ENCODE results near the gene MRTO4.
"Not testable (repeated sequence)": the region's sequence is repeated elsewhere in the genome, so short reads cannot be mapped to it uniquely, and the experiment has no call there.

The MRTO4 gene

GRCh38 chr1:19251305-19252196 lies at the start of gene MRTO4, which contains the start of gene EMC1:
TSS of gene MRTO4 (plus strand) at chr1:19251805. CDS start at chr1:19251836, 31 bp downstream.
TSS of gene EMC1 (minus strand) at chr1:19251524. CDS start at chr1:19251509, 15 bp downstream.
- peak; percentile 91 to 96 (median 93) for DNase-seq

- no peak for DNase-seq
These were observed 49.2 kb upstream of the MRTO4 start for GRCh38 chr1:19202396-19202795.

GRCh38 chr1:19203440-19203839 lies 48.2 kb upstream of the MRTO4 start:
- DNase-seq, result no peak

DNA sequence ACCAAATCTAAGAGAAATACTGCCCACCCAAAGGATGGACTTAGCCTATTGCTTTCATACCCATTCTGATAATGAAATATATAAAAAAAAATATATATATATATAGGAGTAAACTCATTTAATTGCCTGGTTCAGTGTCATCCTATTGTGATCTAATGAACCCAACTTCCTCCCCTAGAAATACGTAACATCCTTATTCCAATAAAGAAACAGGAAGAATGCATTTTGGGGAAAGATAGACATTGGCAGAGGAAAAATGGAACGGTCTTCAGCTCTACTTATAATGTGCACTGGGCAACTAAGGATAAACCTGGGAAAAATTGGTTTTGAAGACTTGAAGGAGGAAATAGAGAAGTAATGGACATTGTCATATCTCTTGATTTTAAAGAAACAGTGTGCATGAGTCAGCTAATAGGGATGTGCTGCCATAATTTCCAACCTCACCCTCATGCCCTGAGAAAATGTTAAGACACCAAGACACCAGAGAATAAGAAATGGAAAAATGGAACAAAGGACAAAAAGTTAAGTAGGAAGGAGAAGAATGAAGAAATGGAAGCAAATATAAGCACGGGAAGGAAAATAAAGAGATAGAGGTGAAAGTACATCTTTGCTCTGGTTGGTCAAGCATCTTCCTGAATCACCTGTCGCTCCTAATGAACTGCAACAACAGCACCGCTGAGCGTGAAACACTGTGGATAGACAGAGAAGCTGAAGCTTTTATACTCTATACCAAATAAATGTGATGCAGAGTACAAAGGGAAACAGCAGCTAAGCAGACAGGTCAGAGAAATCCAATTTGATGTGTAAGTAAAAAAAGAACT lies 46.9 kb upstream of the MRTO4 start:
- DNase-seq, result peak; percentile 31 to 64 (median 62)

- DNase-seq, result no peak
These were observed 46.2 kb upstream of the MRTO4 start for GRCh38 chr1:19205403-19205802.

DNA sequence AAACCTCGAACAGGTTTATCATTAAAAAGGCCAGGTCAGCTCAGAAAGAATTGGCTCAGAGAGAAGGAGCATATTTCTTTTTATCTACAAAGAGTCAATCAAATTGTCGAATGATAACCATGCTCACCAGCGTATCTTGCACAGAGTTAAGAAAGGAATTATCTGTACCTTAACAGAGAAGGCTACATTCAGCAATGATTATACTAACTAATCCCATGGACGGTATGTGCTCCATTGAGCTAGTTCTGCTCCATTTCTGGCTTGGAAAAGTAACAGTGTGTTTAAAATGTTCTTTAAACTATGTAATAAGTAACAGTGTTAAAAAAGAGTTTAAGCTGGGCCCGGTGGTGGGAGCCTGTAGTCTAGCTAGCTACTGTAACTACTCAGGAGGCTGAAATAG lies 45.8 kb upstream of the MRTO4 start:
- DNase-seq, result no peak

GRCh38 chr1:19206947-19207346 lies 44.7 kb upstream of the MRTO4 start:
- DNase-seq, result no peak

GRCh38 chr1:19208710-19209438 lies 42.7 kb upstream of the MRTO4 start:
- DNase-seq, result peak in 1 of 3 donors; percentile 23

GRCh38 chr1:19209439-19209989 lies 42.1 kb upstream of the MRTO4 start:
- DNase-seq, result peak; percentile 88 to 91 (median 90)

- peak; percentile 97 to 99 (median 99) for DNase-seq
These were observed 41.4 kb upstream of the MRTO4 start, which contains the start of gene UBR4 for GRCh38 chr1:19209990-19210771. TSS of gene UBR4 (minus strand) at chr1:19210266. CDS start at chr1:19210248, 18 bp downstream.

DNA sequence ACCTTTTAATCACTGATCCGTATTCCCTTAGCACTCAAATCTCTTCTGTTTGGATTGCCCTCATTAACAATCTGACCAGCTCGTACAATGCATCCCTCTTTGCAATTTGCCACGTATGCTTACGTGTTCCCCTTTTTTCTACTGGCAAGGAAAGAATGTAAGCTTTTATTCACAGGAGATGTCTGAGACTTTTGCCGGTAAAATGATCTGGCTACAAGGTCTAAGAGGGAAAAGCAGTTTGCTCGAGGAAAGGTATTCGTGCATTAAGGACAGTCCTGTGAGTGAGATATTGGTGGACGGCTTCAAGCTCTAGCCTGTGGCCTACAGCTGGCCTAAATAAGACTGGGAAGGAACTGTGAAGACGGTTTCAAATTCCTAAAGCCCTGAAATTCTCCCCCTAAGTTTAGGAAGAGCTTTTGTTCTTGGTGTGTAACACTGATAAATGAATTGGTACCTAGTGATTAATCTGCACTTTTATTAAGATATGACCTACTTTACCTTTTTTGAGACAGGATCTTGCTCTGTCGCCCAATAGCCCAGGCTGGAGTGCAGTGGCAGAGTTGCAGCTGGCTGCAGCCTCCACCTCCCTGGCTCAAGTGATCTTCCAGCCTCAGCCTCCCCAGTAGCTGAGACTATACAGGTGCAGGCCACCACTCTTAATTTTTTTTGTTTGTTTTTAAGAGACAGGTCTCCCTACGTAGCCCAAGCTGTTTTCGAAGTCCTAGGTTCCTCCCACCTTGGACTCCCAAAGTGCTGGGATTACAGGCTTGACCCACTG lies 40.6 kb upstream of the MRTO4 start:
- peak; percentile 18 to 30 (median 26) for DNase-seq

DNA sequence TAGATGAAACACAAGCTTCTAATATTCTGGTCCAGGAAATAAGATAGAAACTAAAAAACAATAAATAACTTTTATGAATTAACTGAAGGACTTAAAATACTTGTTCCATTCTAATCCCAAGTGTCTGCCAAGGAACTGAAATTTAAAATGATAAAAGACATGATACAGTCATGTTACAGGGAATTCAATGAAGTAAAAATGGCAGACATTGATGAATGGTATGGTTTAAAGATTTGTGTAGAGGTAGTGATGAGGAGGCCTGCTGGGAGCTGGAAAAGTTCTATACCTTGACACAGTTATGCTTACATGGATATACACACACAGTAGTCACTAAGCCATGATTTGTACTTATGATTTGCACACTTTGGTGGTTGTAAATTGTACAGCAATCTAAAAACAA lies 39.4 kb upstream of the MRTO4 start:
- no peak for DNase-seq

GRCh38 chr1:19213580-19213979 lies 38.0 kb upstream of the MRTO4 start:
- no peak for DNase-seq

- not testable (repeated sequence) for DNase-seq
These were observed 35.0 kb upstream of the MRTO4 start for GRCh38 chr1:19216585-19216984.

DNA sequence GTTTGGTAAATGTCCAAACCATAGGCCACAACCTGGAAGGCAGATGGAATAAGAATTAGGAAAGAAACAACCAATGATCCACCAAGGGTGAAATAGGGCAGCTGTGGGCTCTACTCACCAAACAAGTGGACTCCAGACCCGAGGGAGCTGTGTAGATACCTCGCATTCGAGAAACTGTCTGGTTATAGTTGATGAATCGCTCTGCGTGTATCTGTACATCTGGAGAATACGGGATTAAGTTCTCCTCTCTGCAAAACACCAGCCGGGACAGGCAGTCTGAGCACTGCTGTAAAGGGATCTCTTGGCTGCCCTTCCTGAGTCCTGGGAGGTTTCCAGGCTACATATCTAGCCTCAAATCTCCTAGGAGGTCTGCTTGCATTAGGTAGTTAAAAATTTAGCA lies 32.2 kb upstream of the MRTO4 start:
- no peak for DNase-seq

DNA sequence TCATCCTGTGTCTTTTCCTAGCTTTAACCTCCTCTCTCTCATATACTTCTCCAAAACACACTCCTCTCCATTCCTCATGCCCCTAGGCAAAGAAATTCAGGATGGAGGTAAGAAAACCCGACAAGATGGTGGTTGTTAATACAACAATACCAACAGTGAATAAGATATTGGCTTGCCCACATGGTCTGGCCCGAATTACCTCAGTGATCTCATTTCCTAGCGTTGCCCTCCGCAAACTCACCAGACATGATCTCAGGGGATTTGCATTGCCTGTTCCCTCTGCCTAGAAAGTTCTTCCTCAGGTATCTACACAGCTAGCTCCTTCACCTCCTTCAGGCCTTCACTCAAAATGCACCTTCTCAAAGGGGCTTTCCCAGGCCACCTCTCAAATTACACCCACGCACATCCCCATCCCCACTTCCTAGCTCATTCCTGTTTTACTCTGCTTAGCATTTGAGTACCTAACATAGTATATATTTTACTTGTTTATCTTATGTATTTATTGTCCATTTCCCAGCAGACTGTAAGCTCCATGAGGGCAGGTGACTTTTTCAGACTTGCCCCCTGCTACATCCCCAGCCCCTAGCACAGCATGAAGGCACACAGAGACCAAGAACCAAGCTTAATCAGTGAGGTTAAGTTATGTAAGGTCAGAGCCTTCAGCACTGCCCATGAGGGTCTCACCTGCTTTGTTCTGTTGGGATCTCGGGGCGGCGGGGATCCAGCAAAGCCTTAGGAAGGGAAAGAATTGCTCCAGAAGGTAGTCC lies 31.3 kb upstream of the MRTO4 start:
- no peak for DNase-seq

DNA sequence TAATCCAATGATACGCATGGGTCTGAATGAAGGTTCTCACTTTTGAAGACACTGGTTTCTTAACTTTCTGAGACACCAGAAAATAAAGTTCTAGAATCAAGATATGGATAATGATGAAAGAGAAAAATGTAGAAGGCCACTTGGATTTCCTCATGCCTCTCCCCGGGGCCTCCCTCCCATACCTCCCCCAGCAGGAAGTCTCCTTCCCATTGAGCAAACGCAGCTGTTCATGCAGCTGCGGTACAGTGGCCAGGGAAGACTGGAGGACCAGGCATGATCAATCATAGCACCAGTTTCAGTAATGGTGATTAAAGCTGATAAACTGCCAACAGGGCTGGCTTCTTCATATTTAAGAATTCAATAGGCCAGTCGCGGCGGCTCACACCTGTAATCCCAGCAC lies 30.6 kb upstream of the MRTO4 start:
- no peak for DNase-seq

DNA sequence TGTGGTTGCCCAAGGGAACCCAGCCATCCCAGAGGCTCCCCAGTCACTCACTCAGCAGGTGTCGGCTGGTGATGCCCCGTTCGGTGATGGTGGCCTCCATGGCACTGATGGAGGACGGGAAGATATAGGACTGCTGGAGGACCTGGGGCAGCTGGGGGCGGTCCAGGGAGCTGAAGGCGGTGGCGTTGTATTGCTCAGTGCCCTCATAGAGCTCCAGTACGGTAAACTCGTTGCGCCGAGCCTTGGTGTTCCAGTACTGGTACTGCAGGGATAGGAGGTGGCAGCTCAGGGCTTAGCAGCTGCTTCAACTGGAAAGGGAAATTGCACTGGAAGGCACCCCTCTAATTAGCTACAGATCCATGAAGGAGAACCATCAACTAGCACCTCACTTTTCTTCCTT lies 29.0 kb upstream of the MRTO4 start:
- DNase-seq, result no peak

DNA sequence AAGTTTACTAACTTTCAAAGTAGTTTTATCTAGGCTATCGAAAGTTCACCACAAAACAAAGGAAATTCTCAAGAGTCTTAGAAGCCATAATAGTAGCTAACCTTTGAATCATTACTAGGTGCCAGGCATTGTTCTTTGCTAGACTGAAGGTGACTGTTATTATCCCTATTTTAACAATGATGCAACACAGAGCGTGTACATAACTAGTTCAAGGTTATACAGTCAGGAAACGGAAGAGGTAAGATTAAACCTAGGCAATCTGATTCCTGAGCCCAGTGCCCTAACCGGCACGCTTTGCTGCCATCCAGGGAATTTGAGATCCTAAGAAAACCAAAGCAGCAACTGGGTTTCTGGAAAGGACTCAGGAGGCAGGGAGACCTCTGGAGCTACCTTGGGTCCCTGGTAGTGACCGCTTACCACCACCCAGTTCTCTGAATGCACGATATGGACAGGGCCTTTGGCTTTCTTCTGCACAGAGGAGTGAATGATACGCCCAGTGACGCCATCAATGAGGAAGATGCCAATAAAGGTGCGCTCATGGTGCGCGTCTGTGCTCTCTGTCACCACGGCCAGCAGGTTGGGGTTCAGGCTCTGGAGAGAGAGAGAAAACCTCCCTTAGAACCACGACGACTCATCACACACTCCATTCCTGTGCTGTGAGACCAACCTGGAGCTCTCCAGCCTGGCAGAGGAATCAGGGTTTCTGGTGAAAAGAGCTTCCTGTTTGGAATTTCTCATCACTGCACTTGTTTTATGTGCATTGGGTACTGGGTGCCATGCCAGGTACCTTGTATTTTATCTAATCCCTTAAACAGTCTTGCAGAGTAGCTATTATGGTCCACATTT lies 28.4 kb upstream of the MRTO4 start:
- no peak for DNase-seq

Measured in suppressor macrophage treated with lipopolysaccharide for 1 hour (primary cell).